ENCODE measurements around the gene SLC1A6.

- no peak for TF ChIP-seq POLR2AphosphoS5 (IDR thresholded peaks at IDR 0.05)
- TF ChIP-seq EZH2 (IDR thresholded peaks at IDR 0.05; ENCODE audit: borderline replicate concordance, insufficient read depth, low read length, poor library complexity, severe bottlenecking) = no peak
- no peak for TF ChIP-seq CTCF (IDR thresholded peaks at IDR 0.05; ENCODE audit: poor library complexity, severe bottlenecking)
- TF ChIP-seq TAF1 (IDR thresholded peaks at IDR 0.05; ENCODE audit: low read depth) = no peak
- TF ChIP-seq EP300 (conservative IDR thresholded peaks at IDR 0.05; ENCODE audit: poor library complexity, severe bottlenecking) = no peak
- no peak for TF ChIP-seq REST (IDR thresholded peaks at IDR 0.05; ENCODE audit: borderline replicate concordance)
These were observed 29.2 kb downstream of the SLC1A6 start for GRCh38 chr19:14950421-14950820.

Measured in neural cell (in vitro differentiated cells).